CD4-positive, alpha-beta T cell (primary cell): ENCODE measurements around the gene S100Z. TPM values are rescaled to one million over a fixed set of nuclear protein-coding genes. Genes with fewer than 3 reads are reported as not detected.
"Not testable (repeated sequence)": the region's sequence is repeated elsewhere in the genome, so short reads cannot be mapped to it uniquely, and the experiment has no call there.

Source experiments
- ATAC-seq: fragments of 200-7000 bp; cut with Tn5 transposase; one replicate; pipeline ENCODE4 v1.10.0; 2022; ENCODE audit warnings: mild to moderate bottlenecking; ENCODE audit not compliant: poor library complexity
- CTCF ChIA-PET: fragments of 350-600 bp; sonication (Branson Sonifier 250); formaldehyde crosslinking; loops from one replicate; lab custom pipeline; 2021; ENCODE audit warnings: antibody characterized with exemption, inconsistent platforms; lab: Charles Lee
- POLR2A ChIA-PET: fragments of 350-600 bp; sonication (Branson Sonifier 250); formaldehyde crosslinking; loops from one replicate; lab custom pipeline; 2021; ENCODE audit warnings: antibody characterized with exemption, inconsistent platforms; lab: Charles Lee
- DNase-seq, 14 experiments: peaks; one replicate each; pipeline ENCODE4 v3.0.0-alpha.2; 2013 to 2020; ENCODE audit warnings: mixed read lengths in 2 of 14
- H3K27ac ChIP-seq, 2 donors: one replicate each; pipeline versions ENCODE4 v1.5.1 to v1.7.0; 2013; ENCODE audit warnings: low read length in 2 of 2, low read depth in 1 of 2, mild to moderate bottlenecking in 1 of 2
- H3K27me3 ChIP-seq, 2 experiments: 1 replicate in 1 of 2; 2 replicates in 1 of 2; pipeline versions ENCODE4 v1.6.1 to v1.7.0; 2013; ENCODE audit warnings: low read length in 2 of 2, control low read depth in 1 of 2, mild to moderate bottlenecking in 1 of 2, moderate library complexity in 1 of 2; ENCODE audit not compliant: insufficient read depth in 2 of 2, control insufficient read depth in 1 of 2
- H3K36me3 ChIP-seq: one replicate; pipeline ENCODE4 v1.6.1; 2013; ENCODE audit warnings: low read length, control low read depth; ENCODE audit not compliant: insufficient read depth
- H3K4me1 ChIP-seq: one replicate; pipeline ENCODE4 v1.6.1; 2013; ENCODE audit warnings: low read length, control low read depth; ENCODE audit not compliant: insufficient read depth
- H3K4me3 ChIP-seq: one replicate; pipeline ENCODE4 v1.5.1; 2013; ENCODE audit warnings: mild to moderate bottlenecking, low read length, moderate library complexity
- H3K9me3 ChIP-seq, 2 experiments: 1 replicate in 1 of 2; 2 replicates in 1 of 2; pipeline versions ENCODE4 v1.6.1 to v1.7.0; 2013; ENCODE audit warnings: low read length in 2 of 2, mild to moderate bottlenecking in 2 of 2, control low read depth in 1 of 2, moderate library complexity in 1 of 2; ENCODE audit not compliant: control insufficient read depth in 1 of 2, insufficient read depth in 1 of 2
- H3K27ac Mint-ChIP-seq: one replicate; pipeline ENCODE4 v1.8.0; 2020; ENCODE audit warnings: mixed read lengths
- H3K27me3 Mint-ChIP-seq: one replicate; pipeline ENCODE4 v1.8.0; 2021; ENCODE audit warnings: mixed read lengths
- H3K36me3 Mint-ChIP-seq: one replicate; pipeline ENCODE4 v1.8.0; 2021; ENCODE audit warnings: low read depth, mixed read lengths
- H3K4me1 Mint-ChIP-seq: one replicate; pipeline ENCODE4 v1.8.0; 2021; ENCODE audit warnings: low read depth, mixed read lengths
- H3K4me3 Mint-ChIP-seq: one replicate; pipeline ENCODE4 v1.8.0; 2020; ENCODE audit warnings: mild to moderate bottlenecking, mixed read lengths
- H3K9me3 Mint-ChIP-seq: one replicate; pipeline ENCODE4 v1.8.0; 2020; ENCODE audit warnings: mixed read lengths
- intact Hi-C, 2 experiments: fragments of 100-400 bp; cut with DNase I in 1 of 2; cut with micrococcal nuclease in 1 of 2; formaldehyde crosslinking; loops; one replicate each; pipeline versions ENCODE4 v1.15.1 to v1.9.0; 2023 to 2025; cut with DNase I, micrococcal nuclease
- total RNA-seq, 174 experiments: library from RNA in 2 of 174; stranded (reverse) in 2 of 174; gene quantifications; one replicate each; pipeline ENCODE4 v1.2.3 and lab custom pipeline; 2021 to 2026
- TF ChIP-seq, protein P1 (sequence below): fragments of 200-600 bp; IDR thresholded peaks from one replicate; pipeline ENCODE4 v1.8.0; 2022; ENCODE audit warnings: antibody characterized with exemption, mild to moderate bottlenecking

The S100Z gene
- total RNA-seq, 2 experiments from 2014 or later: 0.22 to 0.47 TPM

DNA sequence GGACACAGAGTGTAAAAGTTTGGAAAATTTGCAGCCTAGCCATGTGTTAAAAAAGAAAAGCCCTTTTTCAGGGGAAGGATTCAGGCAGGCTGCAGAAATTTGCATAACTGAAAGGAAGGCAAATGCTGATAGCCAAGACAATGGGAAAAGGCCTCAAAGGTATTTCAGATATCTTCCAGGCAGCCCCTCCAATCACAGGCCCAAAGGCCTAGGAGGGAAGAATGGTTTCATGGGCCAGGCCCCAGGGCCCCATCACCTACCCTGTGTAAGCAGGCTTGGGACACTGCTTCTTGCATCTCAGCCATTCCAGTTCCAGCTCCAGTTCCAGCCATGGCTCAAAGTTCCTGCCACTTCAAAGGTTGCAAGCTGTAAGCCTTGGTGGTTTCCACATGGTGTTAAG is 4.8 kb downstream of the S100Z start:
- ATAC-seq: no peak

DNA sequence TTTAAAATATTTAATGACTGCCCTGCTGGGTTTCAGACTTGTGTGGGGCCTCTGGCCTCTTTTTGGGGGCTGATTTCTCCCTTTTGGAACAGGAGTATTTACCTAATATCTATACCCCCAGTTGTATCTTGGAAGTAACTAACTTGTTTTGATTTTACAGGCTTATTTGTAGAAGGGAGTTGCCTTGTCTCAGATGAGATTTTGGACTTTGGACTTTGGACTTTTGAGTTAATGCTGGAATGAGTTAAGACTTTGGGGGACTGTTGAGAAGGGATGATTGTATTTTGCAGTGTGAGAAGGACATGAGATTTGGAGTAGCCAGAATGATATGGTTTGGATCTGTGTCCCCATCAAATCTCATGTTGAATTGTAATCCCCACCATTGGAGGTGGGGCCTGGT is 5.7 kb downstream of the S100Z start:
- intact Hi-C loops, H3K4me3 ChIP-seq, H3K36me3 Mint-ChIP-seq, H3K9me3 ChIP-seq, H3K36me3 ChIP-seq, ATAC-seq, H3K9me3 Mint-ChIP-seq, H3K4me3 Mint-ChIP-seq, H3K27me3 ChIP-seq, H3K27me3 Mint-ChIP-seq, DNase-seq, CTCF ChIA-PET: not testable (repeated sequence)
- Histone ChIP-seq H3K27ac (peak overlapping the region in 1 of 2 donors; percentile 67), H3K4me1 (peaks cover 41% of the 10 kb centered on the region)
- POLR2A ChIA-PET: interaction anchor here (1.4 kb wide), 1 partner anchor 175 kb away, joined by 4 read pairs; the partner anchor contains the start of gene AGGF1
- Mint-ChIP-seq H3K27ac (peak overlapping the region; percentile 74), H3K4me1 (peaks cover 44% of the 10 kb centered on the region)

More for the DNA sequence above, 4.8 kb downstream of the S100Z start:
- no peak overlapping the region for H3K27ac ChIP-seq
- intact Hi-C loops: no loop called here
- H3K4me3 ChIP-seq: no peak overlapping the region
- Mint-ChIP-seq H3K4me1 (peaks cover 53% of the 10 kb centered on the region), H3K27ac (peak overlapping the region; percentile 74), H3K4me3 (no peak overlapping the region), H3K27me3 (no peaks in the 10 kb centered on the region), H3K9me3 (no peaks in the 10 kb centered on the region), H3K36me3 (no peaks in the 10 kb centered on the region)
- H3K4me1 ChIP-seq: peaks cover 49% of the 10 kb centered on the region
- ChIA-PET POLR2A (no interaction called here), CTCF (no interaction called here)
- no peaks in the 10 kb centered on the region for H3K36me3 ChIP-seq
- H3K27me3 ChIP-seq: no peaks in the 10 kb centered on the region
- TF ChIP-seq, protein P1, sequence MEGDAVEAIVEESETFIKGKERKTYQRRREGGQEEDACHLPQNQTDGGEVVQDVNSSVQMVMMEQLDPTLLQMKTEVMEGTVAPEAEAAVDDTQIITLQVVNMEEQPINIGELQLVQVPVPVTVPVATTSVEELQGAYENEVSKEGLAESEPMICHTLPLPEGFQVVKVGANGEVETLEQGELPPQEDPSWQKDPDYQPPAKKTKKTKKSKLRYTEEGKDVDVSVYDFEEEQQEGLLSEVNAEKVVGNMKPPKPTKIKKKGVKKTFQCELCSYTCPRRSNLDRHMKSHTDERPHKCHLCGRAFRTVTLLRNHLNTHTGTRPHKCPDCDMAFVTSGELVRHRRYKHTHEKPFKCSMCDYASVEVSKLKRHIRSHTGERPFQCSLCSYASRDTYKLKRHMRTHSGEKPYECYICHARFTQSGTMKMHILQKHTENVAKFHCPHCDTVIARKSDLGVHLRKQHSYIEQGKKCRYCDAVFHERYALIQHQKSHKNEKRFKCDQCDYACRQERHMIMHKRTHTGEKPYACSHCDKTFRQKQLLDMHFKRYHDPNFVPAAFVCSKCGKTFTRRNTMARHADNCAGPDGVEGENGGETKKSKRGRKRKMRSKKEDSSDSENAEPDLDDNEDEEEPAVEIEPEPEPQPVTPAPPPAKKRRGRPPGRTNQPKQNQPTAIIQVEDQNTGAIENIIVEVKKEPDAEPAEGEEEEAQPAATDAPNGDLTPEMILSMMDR: no peak
- no peak for DNase-seq
- H3K9me3 ChIP-seq: no peaks in the 10 kb centered on the region

DNA sequence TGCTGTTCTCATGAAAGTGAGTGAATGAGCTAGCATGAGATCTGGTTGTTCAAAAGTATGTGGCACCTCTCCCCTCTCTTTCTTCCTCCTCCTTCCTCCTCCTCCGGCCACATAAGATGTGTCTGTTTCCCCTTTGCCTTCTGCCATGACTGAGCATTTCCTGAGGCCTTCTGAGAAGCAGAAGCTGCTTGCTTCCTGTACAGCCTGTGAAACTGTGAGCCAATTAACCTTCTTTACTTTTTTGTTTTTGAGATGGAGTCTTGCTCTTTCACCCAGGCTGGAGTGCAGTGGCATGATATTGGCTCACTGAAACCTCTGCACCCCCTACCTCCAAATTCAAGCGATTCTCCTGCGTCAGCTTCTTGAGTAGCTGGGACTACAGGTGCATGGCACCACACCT is 6.1 kb downstream of the S100Z start:
- DNase-seq (peak in 10 of 14 experiments; percentile 2 to 70 (median 31)), ATAC-seq (peak; percentile 86)
- POLR2A ChIA-PET: interaction anchor here (1.4 kb wide), 1 partner anchor 174 kb away, joined by 4 read pairs; the partner anchor contains the start of gene AGGF1
- no peaks in the 10 kb centered on the region for H3K9me3 ChIP-seq
- no peaks in the 10 kb centered on the region for H3K27me3 Mint-ChIP-seq
- H3K4me1 Mint-ChIP-seq: peaks cover 40% of the 10 kb centered on the region
- H3K27ac ChIP-seq: peak overlapping the region in 1 of 2 donors; percentile 67
- H3K4me3 Mint-ChIP-seq: peak overlapping the region; percentile 32
- H3K4me1 ChIP-seq: peaks cover 36% of the 10 kb centered on the region
- intact Hi-C loops: no loop called here
- H3K27ac Mint-ChIP-seq: peak overlapping the region; percentile 74
- CTCF ChIA-PET: no interaction called here
- H3K27me3 ChIP-seq: no peaks in the 10 kb centered on the region
- TF ChIP-seq, protein P1: no peak
- no peak overlapping the region for H3K4me3 ChIP-seq
- H3K9me3 Mint-ChIP-seq: no peaks in the 10 kb centered on the region
- no peaks in the 10 kb centered on the region for H3K36me3 ChIP-seq
- no peaks in the 10 kb centered on the region for H3K36me3 Mint-ChIP-seq

DNA sequence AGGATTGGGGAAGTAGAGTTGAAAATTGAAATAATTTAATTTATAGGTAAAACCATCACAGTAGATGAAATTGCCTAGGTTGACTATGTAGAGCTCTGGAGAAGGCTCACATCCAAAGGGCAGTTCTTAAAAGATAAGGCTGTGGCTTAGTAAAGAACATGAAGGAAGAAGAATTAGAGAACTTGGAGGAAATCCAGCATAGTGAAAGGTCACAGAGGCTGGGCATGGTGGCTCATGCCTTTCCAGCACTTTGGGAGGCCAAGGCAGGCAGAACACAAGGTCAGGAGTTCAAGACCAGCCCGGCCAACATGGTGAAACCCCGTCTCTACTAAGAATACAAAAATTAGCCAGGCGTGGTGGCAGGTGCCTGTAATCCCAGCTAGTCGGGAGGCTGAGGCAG is 7.0 kb downstream of the S100Z start:
- POLR2A ChIA-PET: interaction anchor here (1.1 to 1.4 kb wide), 2 partner anchors 174 to 636 kb away, joined by 3 to 4 read pairs; partner anchors contain the start of genes AGGF1 and WDR41
- H3K36me3 ChIP-seq, intact Hi-C loops, H3K4me3 ChIP-seq, H3K4me3 Mint-ChIP-seq, CTCF ChIA-PET, H3K9me3 ChIP-seq, H3K27me3 Mint-ChIP-seq, H3K9me3 Mint-ChIP-seq, DNase-seq, H3K36me3 Mint-ChIP-seq, ATAC-seq, H3K27me3 ChIP-seq: not testable (repeated sequence)
- peak overlapping the region; percentile 74 for H3K27ac Mint-ChIP-seq
- H3K4me1 Mint-ChIP-seq: peaks cover 31% of the 10 kb centered on the region
- H3K27ac ChIP-seq: peak overlapping the region in 1 of 2 donors; percentile 67
- peaks cover 31% of the 10 kb centered on the region for H3K4me1 ChIP-seq
